OCI-LY1 (cell line): ENCODE measurements around the gene OR1B1.

Experiments used
- H2AFZ ChIP-seq: fragments of 200-600 bp; sonication (generic), shearing (Covaris generic); 2 replicates; pipeline ENCODE4 v1.6.0; 2014; ENCODE audit warnings: antibody characterized with exemption, mild to moderate bottlenecking, low read length
- H3F3A ChIP-seq: fragments of 200-600 bp; sonication (generic), shearing (Covaris generic); 2 replicates; pipeline ENCODE4 v1.6.0; 2014; ENCODE audit warnings: mild to moderate bottlenecking, antibody characterized with exemption, low read length, moderate library complexity; ENCODE audit not compliant: insufficient read depth
- H3K27ac ChIP-seq: fragments of 200-600 bp; sonication (generic); 2 replicates; pipeline ENCODE4 v1.5.1; 2014; ENCODE audit warnings: low read length, mixed run types, mild to moderate bottlenecking, low read depth; ENCODE audit not compliant: poor library complexity, severe bottlenecking
- H3K27me3 ChIP-seq: fragments of 200-600 bp; sonication (generic); 2 replicates; pipeline ENCODE4 v1.6.0; 2014; ENCODE audit warnings: antibody characterized with exemption, mild to moderate bottlenecking, low read length, moderate library complexity; ENCODE audit not compliant: insufficient read depth
- H3K36me3 ChIP-seq: fragments of 200-600 bp; sonication (generic); 2 replicates; pipeline ENCODE4 v1.6.1; 2014; ENCODE audit warnings: mild to moderate bottlenecking, antibody characterized with exemption, low read length, moderate library complexity, mixed read lengths; ENCODE audit not compliant: insufficient read depth
- H3K4me1 ChIP-seq: fragments of 200-600 bp; sonication (generic); 2 replicates; pipeline ENCODE4 v1.5.1; 2014; ENCODE audit warnings: mild to moderate bottlenecking, low read length, moderate library complexity; ENCODE audit not compliant: insufficient read depth, severe bottlenecking
- H3K4me2 ChIP-seq: fragments of 200-600 bp; sonication (generic), shearing (Covaris generic); 2 replicates; pipeline ENCODE4 v1.6.1; 2014; ENCODE audit warnings: low read length
- H3K4me3 ChIP-seq: fragments of 200-600 bp; sonication (generic); 2 replicates; pipeline ENCODE4 v1.5.1; 2014; ENCODE audit warnings: low read length, low read depth, mild to moderate bottlenecking, mixed read lengths; ENCODE audit not compliant: poor library complexity, severe bottlenecking
- H3K79me2 ChIP-seq: fragments of 200-600 bp; shearing (Covaris generic); 2 replicates; pipeline ENCODE4 v1.6.1; 2016; ENCODE audit warnings: mixed run types, low read length, mixed read lengths; ENCODE audit not compliant: insufficient read depth
- H3K9ac ChIP-seq: fragments of 200-600 bp; sonication (generic), shearing (Covaris generic); 2 replicates; pipeline ENCODE4 v1.6.1; 2014; ENCODE audit warnings: mild to moderate bottlenecking, low read length, mixed read lengths
- H3K9me2 ChIP-seq: fragments of 200-600 bp; sonication (generic), shearing (Covaris generic); 2 replicates; pipeline ENCODE4 v1.6.1; 2014; ENCODE audit warnings: low read depth, mild to moderate bottlenecking, low read length, mixed read lengths
- H3K9me3 ChIP-seq: fragments of 200-600 bp; shearing (Covaris generic); 2 replicates; pipeline ENCODE4 v1.6.1; 2014; ENCODE audit warnings: low read length, mixed read lengths
- H4K20me1 ChIP-seq: fragments of 200-600 bp; sonication (generic), shearing (Covaris generic); 2 replicates; pipeline ENCODE4 v1.6.0; 2016; ENCODE audit warnings: mild to moderate bottlenecking, low read length; ENCODE audit not compliant: insufficient read depth
- CTCF ChIP-seq: fragments of 200-600 bp; sonication (generic), shearing (Covaris generic); IDR thresholded peaks from 2 replicates; pipeline ENCODE4 v1.5.1; 2017; ENCODE audit warnings: mild to moderate bottlenecking, antibody characterized with exemption, low read length, moderate library complexity, mixed read lengths
- EZH2 ChIP-seq: fragments of 200-600 bp; sonication (generic), shearing (Covaris generic); IDR thresholded peaks from 2 replicates; pipeline ENCODE4 v1.8.0; 2017; ENCODE audit warnings: borderline replicate concordance, mixed run types, mild to moderate bottlenecking, antibody characterized with exemption, low read length, moderate library complexity, mixed read lengths

Gene OR1B1

GRCh38 chr9:122619996-122620395, 37.4 kb downstream of the OR1B1 start:
- TF ChIP-seq EZH2 = no peak
- no peak for TF ChIP-seq CTCF
- H3K4me2 ChIP-seq = no peak overlapping the region
- no peak overlapping the region for H3K9ac ChIP-seq
- H3K79me2 ChIP-seq = no peaks in the 10 kb centered on the region
- H3K27ac ChIP-seq = no peak overlapping the region
- H3K27me3 ChIP-seq = no peaks in the 10 kb centered on the region
- H3K9me2 ChIP-seq = no peaks in the 10 kb centered on the region
- H3K4me1 ChIP-seq = no peaks in the 10 kb centered on the region
- H3K36me3 ChIP-seq = no peaks in the 10 kb centered on the region
- no peaks in the 10 kb centered on the region for H3F3A ChIP-seq
- H4K20me1 ChIP-seq = no peaks in the 10 kb centered on the region
- no peak overlapping the region for H3K4me3 ChIP-seq
- H2AFZ ChIP-seq = no peak overlapping the region
- H3K9me3 ChIP-seq = no peaks in the 10 kb centered on the region

DNA sequence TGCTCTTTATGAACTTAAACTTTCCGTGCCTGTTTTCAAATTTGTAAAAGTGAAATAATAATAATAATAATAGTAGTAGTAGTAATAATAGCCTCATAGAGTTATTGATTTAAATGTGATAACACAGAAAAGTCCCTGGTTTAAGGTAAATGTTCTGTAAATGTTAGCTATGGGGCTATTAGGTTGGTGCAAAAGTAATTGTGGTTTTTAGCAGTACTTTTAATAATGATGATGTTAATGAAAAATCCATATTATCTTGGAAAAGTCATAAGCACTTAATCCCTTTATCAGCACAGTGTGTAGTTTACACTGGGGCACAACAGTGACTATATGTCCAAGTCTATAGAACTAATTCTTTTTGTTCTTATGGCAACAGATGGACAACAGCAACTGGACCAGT, 43.1 kb downstream of the OR1B1 start, which contains the start of gene OR1Q1:
Gene OR1Q1 (plus strand): TSS at position 377 of the 400 bp plus-strand sequence. CDS start 0 bp downstream, at position 377.
- Histone ChIP-seq H3K4me2 (no peak within 1 kb of the TSS), H3K9ac (no peak within 1 kb of the TSS), H3K9me3 (no peaks in the 10 kb centered on the region), H3K27me3 (no peaks in the 10 kb centered on the region), H3K79me2 (no peaks in the 10 kb centered on the region), H3K4me3 (no peak within 1 kb of the TSS), H3K4me1 (no peaks in the 10 kb centered on the region), H3F3A (no peaks in the 10 kb centered on the region), H3K36me3 (no peaks in the 10 kb centered on the region), H2AFZ (no peak within 1 kb of the TSS), H3K27ac (no peak within 1 kb of the TSS), H3K9me2 (no peaks in the 10 kb centered on the region), H4K20me1 (no peaks in the 10 kb centered on the region)
- TF ChIP-seq CTCF (no peak), EZH2 (no peak)

DNA sequence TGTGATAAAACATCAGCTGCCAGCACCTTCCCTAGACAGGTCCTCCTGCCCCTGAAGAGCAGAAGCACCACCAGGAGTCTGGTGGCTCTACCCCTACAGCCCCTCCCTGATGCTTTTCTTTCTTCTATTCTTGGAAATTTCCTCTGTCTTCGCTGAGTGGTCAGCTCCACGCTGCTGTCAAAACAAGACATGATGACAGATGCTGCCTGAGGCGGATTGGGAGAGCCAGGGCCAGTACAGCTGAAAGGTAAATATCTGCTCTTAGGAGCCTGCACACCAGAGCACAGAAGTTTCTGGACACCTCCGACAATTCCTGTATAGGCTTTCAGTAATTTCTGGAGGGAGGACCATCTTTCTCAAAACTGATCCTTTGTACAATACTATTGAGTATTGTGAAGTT, 47.6 kb downstream of the OR1B1 start:
- Histone ChIP-seq H3K27me3 (no peaks in the 10 kb centered on the region), H3K9ac (no peak overlapping the region), H4K20me1 (no peaks in the 10 kb centered on the region), H2AFZ (no peak overlapping the region), H3K4me1 (no peaks in the 10 kb centered on the region), H3K36me3 (no peaks in the 10 kb centered on the region), H3K9me3 (no peaks in the 10 kb centered on the region), H3K27ac (no peak overlapping the region), H3K9me2 (no peaks in the 10 kb centered on the region), H3K4me2 (no peak overlapping the region), H3F3A (no peaks in the 10 kb centered on the region), H3K79me2 (no peaks in the 10 kb centered on the region), H3K4me3 (no peak overlapping the region)
- no peak for TF ChIP-seq CTCF
- no peak for TF ChIP-seq EZH2
